Stimulated activated CD8-positive, alpha-beta memory T cell treated with anti-CD3 and anti-CD28 coated beads, Interleukin-15, amount 100 ng/mL, for 4 hours (primary cell): Measurements from ENCODE around the gene VIPAS39.

Experiments used
- DNase-seq, 2 donors: peaks; one replicate each; pipeline ENCODE4 v3.0.0-alpha.2; 2020; ENCODE audit warnings: low read depth in 2 of 2

Gene VIPAS39

DNA sequence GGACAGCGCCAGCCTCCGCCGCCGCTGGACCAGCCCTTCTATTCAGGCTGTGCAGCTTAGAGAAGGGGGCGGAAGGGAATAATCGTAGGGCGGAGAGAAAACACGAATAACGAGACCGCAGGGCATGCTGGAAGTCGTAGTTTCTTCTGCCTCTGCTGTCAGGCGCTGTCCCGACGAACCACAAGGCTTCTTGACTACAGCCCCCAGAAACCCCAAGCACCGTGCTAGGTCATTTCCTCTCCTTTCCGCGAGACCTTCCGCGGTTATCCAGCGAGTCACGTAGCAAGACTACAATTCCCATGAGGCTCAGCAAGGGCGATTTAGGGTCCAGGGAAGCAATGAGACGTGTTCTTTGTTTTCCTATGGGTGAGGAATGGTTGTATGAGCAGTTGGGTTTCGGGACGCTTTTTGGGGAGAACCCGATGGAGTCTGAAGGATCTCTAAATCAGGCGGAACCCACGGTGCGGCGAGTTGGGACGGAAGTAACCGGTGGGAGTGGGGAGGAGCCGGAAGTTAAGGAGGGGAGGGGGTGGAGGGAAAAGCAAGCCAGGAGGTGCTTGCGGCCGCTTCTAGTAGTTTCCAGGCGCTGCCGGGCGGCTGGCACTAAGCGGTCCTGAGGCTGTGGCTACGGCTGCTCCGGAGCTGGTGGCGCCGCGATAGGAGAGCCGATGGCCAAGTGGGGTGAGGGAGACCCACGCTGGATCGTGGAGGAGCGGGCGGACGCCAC, at the start of gene VIPAS39, which contains the start of gene AHSA1:
TSS of gene VIPAS39 (minus strand) at position 80 of the 727 bp plus-strand sequence. CDS start 3,499 bp downstream, outside the sequence.
TSS of gene AHSA1 (plus strand) at position 572 of the 727 bp plus-strand sequence. CDS start at position 669, 97 bp downstream.
- peak; percentile 86 to 94 for DNase-seq

DNA sequence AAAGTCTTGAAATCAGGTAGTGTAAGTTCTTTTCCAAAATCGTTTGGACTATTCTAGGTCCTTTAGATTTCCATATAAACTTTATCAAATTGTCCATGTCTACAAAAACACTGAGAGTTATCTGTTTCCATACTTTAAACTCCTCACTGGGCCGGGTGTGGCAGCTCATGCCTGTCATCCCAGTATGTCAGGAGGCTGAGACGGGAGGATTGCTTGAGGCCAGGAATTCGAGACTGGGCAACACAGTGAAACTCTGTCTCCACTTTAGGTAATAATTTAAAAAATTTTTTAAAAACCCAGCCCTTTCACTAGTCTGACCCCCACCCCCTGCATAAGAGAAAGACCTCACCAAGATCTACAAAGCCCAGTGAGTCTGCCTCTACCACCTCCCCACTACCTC, 47.6 kb upstream of the VIPAS39 start:
- DNase-seq, result no peak

- DNase-seq, result no peak
Observed at GRCh38 chr14:77503138-77503537, 45.7 kb upstream of the VIPAS39 start.

GRCh38 chr14:77502109-77502782, 44.8 kb upstream of the VIPAS39 start:
- DNase-seq, result no peak

- no peak for DNase-seq
Observed at GRCh38 chr14:77498984-77499527, 41.7 kb upstream of the VIPAS39 start.

- DNase-seq, result peak in 1 of 2 donors; percentile 21
Observed at GRCh38 chr14:77498120-77498979, 40.9 kb upstream of the VIPAS39 start, which contains the start of gene ISM2. TSS of gene ISM2 (minus strand) at chr14:77498816. CDS start at chr14:77498793, 23 bp downstream.

DNA sequence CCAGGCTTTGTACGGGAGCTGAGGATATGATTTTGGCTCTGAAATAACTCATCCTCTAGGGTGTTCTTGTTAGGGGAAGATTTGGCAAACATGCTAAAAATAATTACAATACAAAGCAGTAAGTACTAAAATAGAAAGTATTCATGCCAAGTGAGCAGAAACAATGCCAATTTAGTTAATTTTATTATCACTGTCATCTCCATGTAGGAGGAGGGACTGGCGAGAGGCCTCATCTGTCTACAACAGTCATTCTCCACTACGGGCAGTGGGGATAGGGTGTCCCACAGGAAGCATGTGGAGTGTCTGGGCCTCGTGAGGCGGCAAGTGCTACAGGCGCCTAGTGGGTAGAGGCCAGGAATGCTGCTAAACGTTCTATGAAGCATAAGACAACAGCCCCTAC, 37.9 kb upstream of the VIPAS39 start:
- DNase-seq, result no peak

DNA sequence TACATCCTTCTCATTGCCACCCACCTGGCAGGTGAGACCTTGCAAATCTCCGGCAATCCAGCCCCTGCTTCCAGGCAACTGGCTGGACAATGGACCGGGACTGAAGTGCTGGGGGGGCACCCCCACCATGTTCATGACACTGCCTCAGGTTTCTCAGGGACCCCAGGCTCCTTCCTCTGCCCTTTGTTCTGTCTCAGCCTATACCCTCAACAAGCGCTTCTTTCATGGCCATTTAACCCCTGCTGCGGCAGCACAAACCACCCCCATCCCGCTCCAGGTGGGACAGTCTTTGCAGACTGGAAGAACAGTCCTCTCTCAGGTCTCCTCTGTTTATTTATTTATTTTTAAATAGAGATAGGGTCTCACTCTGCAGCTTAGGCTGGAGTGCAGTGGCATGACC, 33.7 kb upstream of the VIPAS39 start:
- no peak for DNase-seq

GRCh38 chr14:77490347-77490986, 33.1 kb upstream of the VIPAS39 start:
- no peak for DNase-seq

DNA sequence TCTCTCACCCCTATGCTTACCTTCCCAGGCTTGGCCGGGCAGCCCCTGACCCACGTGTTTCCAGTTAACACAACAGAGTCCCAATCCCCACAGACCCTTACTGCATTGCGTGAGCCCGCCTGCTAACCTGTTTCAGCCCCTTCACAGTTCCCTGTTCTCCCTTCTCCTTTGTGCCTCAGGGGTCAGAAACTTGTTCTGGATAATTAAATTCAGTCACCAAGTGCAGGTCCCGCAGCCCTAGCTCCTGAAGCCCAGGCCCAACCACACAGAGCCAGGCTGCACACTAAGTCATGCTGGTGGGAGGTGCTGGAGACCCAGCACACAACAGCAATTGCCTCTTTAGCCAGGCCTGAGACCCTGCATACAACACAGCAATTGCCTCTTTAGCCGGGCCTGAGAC, 31.6 kb upstream of the VIPAS39 start:
- no peak for DNase-seq

- DNase-seq, result no peak
Observed at GRCh38 chr14:77488558-77488957, 31.2 kb upstream of the VIPAS39 start.

- DNase-seq, result no peak
Observed at GRCh38 chr14:77485901-77486678, 28.7 kb upstream of the VIPAS39 start.

GRCh38 chr14:77485256-77485655, 27.9 kb upstream of the VIPAS39 start:
- no peak for DNase-seq

- DNase-seq, result no peak
Observed at GRCh38 chr14:77482422-77482821, 25.0 kb upstream of the VIPAS39 start.

DNA sequence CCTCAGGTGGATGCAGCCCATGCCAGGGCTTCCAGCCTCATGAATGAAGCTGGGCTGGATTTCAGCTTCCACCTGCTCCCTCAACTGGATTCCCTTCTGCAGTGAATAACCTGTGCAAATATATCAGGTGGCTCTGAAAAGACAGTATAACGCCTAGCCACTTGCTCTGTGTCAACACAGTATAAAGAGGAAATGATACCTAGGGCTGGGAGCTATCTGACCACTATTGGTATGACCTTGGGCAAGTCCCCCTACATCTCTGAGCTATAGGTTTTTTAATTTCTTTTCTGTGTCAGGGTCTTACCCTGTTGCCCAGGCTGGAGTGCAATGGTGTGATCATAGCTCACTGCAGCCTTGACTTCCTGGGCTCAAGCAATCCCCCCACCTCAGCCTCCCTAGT, 21.4 kb upstream of the VIPAS39 start:
- DNase-seq, result no peak

DNA sequence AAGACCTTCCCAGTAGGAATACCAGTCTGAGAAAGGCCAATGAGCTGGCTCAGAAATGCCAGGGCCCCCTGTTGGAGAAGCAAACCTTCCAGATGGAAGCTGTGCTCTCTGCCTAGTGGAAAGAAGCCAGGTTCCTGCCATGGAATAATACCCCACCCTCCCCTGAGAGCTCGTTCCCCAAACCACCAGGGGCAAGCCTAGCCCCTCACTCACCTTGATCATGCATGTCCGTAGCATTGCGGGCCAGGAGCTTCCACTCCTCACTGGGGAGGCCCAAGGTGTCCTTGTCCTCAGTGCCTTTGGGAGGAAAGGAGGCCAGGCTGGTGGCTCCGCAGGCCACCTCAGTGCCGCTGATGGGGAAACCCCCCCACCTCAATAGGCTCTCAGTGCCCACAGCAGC, 20.6 kb upstream of the VIPAS39 start:
- no peak for DNase-seq

- DNase-seq, result no peak
Observed at GRCh38 chr14:77475432-77476115, 18.2 kb upstream of the VIPAS39 start.

DNA sequence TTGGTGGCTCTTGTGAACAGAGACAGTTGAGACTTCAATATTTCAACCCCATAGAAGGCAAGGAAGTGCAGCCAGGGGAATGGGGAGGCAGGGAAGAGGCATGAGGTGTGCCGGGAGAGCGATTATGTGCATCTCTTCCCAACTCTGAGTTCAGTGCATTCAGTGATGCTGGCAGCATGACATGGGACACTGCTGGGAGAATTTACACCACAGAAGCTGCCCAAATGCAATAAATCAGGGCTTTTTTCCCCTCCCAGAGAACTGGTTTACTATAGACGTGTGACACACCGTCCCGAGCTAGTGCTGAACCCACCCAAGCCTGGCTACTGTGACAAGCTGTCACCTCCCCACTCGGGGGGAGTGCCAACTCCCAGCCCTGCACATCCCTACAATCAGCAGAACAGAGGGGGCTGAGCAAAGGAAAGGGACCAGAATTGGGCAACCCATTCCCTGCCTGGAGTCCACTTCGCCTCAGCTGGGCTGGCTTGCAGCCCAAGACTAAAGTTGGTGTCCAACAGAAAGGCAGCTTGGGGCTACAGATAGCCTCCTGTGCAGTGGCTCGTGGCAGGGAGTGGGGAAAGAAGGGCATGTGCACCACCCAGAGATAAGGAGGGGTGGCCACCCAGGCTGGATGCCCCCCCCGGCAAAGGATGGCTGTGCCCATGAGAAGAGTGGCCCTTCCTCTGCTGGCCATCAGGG, 17.2 kb upstream of the VIPAS39 start:
- DNase-seq, result no peak

- DNase-seq, result no peak
Observed at GRCh38 chr14:77473921-77474320, 16.5 kb upstream of the VIPAS39 start.
